ENCODE data around the gene SORCS2.

The SORCS2 gene

GRCh38 chr4:7398788-7399439 lies 206.6 kb downstream of the SORCS2 start:
- no peak for DNase-seq

- DNase-seq = no peak
Measured at GRCh38 chr4:7399440-7400234, 207.3 kb downstream of the SORCS2 start.

- no peak for DNase-seq
Measured at GRCh38 chr4:7400671-7401298, 208.4 kb downstream of the SORCS2 start.

- no peak for DNase-seq
Measured at GRCh38 chr4:7402526-7402925, 210.2 kb downstream of the SORCS2 start.

GRCh38 chr4:7403001-7403400 lies 210.7 kb downstream of the SORCS2 start:
- no peak for DNase-seq

GRCh38 chr4:7408166-7408565 lies 215.8 kb downstream of the SORCS2 start:
- DNase-seq = no peak

- no peak for DNase-seq
Measured at GRCh38 chr4:7410446-7410845, 218.1 kb downstream of the SORCS2 start.

GRCh38 chr4:7411491-7411890 lies 219.2 kb downstream of the SORCS2 start:
- no peak for DNase-seq

GRCh38 chr4:7411896-7412553 lies 219.7 kb downstream of the SORCS2 start:
- no peak for DNase-seq

GRCh38 chr4:7412554-7412912 lies 220.2 kb downstream of the SORCS2 start:
- DNase-seq = no peak

- DNase-seq = no peak
Measured at GRCh38 chr4:7414046-7414445, 221.7 kb downstream of the SORCS2 start.

- DNase-seq = no peak
Measured at GRCh38 chr4:7414736-7415510, 222.6 kb downstream of the SORCS2 start.

- no peak for DNase-seq
Measured at GRCh38 chr4:7415927-7416686, 223.8 kb downstream of the SORCS2 start.

- DNase-seq = no peak
Measured at GRCh38 chr4:7416745-7417432, 224.6 kb downstream of the SORCS2 start.

- no peak for DNase-seq
Measured at GRCh38 chr4:7417639-7418038, 225.3 kb downstream of the SORCS2 start.

- DNase-seq = no peak
Measured at GRCh38 chr4:7418131-7418943, 226.0 kb downstream of the SORCS2 start.

GRCh38 chr4:7419961-7420660 lies 227.8 kb downstream of the SORCS2 start:
- DNase-seq = no peak

- no peak for DNase-seq
Measured at GRCh38 chr4:7420661-7421040, 228.3 kb downstream of the SORCS2 start.

GRCh38 chr4:7421356-7422150 lies 229.2 kb downstream of the SORCS2 start:
- no peak for DNase-seq
